Dermis blood vessel endothelial cell (primary cell): ENCODE results near the gene SLC7A9. TPM values are rescaled to one million over a fixed set of nuclear protein-coding genes. Genes with fewer than 3 reads are reported as not detected.
"Not testable (repeated sequence)": the region's sequence is repeated elsewhere in the genome, so short reads cannot be mapped to it uniquely, and the experiment has no call there.

Experiments
- DNase-seq: peaks from one replicate; pipeline ENCODE4 v3.0.0; 2010
- total RNA-seq: library from RNA; depleted of rRNA; stranded (reverse); fragments of >200 nt; gene quantifications from 2 replicates; pipeline ENCODE4 v1.2.3, GENCODE V29; 2014

The SLC7A9 gene
- total RNA-seq, 1 donor from 2014 or later, result not detected

- not testable (repeated sequence) for DNase-seq
Measured at GRCh38 chr19:32787161-32787813, 82.3 kb downstream of the SLC7A9 start.

DNA sequence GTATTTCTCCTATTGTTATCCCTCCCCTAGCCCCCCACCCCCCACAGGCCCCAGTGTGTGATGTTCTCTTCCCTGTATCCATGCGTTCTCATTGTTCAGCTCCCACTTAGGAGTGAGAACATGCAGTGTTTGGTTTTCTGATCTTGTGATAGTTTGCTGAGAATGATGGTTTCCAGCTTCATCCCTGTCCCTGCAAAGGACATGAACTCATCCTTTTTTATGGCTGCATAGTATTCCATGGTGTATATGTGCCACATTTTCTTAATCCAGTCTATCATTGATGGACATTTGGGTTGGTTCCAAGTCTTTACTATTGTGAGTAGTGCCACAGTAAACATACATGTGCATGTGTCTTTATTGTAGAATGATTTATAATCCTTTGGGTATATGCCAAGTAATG is 87.5 kb downstream of the SLC7A9 start:
- not testable (repeated sequence) for DNase-seq

- DNase-seq, result no peak
Measured at GRCh38 chr19:32781280-32781679, 88.3 kb downstream of the SLC7A9 start.

Other genes starting within 250 kb of the SLC7A9 start
- 46.8 and 48.2 TPM in 2 replicates for gene ANKRD27, start 194.6 kb downstream of the SLC7A9 start, total RNA-seq
- gene RGS9BP, start 193.9 kb downstream of the SLC7A9 start, total RNA-seq, result 0.34 and 0.65 TPM in 2 replicates
- 9.2 and 12.1 TPM in 2 replicates for gene NUDT19, start 177.9 kb downstream of the SLC7A9 start, total RNA-seq
- gene TDRD12, start 150.0 kb downstream of the SLC7A9 start, total RNA-seq, result 0.14 and 0.17 TPM in 2 replicates
- 9.5 and 13.0 TPM in 2 replicates for gene CEP89, start 102.2 kb upstream of the SLC7A9 start, total RNA-seq
- gene FAAP24, start 102.5 kb upstream of the SLC7A9 start, total RNA-seq, result 2.2 and 3.9 TPM in 2 replicates
- gene RHPN2, start 195.1 kb upstream of the SLC7A9 start, total RNA-seq, result 8.0 and 13.4 TPM in 2 replicates
- gene GPATCH1, start 211.4 kb upstream of the SLC7A9 start, total RNA-seq, result 4.8 and 5.9 TPM in 2 replicates